ENCODE measurements around the gene SFXN3. TPM values are rescaled to one million over a fixed set of nuclear protein-coding genes. Genes with fewer than 3 reads are reported as not detected.

Gene SFXN3
- total and polyA plus RNA-seq, 11 donors, result 11.7 to 37.4 (median 17.8) TPM

GRCh38 chr10:101050208-101051069 is 19.4 kb downstream of the SFXN3 start:
- peak; percentile 38 to 83 (median 56) for DNase-seq
- no peak overlapping the region for H3K27ac ChIP-seq
- intact Hi-C loops (cut with DNase I), result loop anchor here in 5 of 10 donors (5.0 to 10.0 kb wide), 3 partner anchors 92 to 537 kb away; partner anchors contain the start of genes DPCD (in 1 of the 5) and POLL (in 1 of the 5)
- peak in 3 of 4 donors; percentile 50 to 75 (median 56) for ATAC-seq
- H3K4me1 ChIP-seq, result peaks cover 0 to 17% (median 7%) of the 10 kb centered on the region in 12 donors
- WGBS, 4 donors, result 12 to 25% (median 13%) methylated on average over 20 to 42 of the region's 42 CpGs
- H3K9me3 ChIP-seq, result no peaks in the 10 kb centered on the region
- no peaks in the 10 kb centered on the region for H3K36me3 ChIP-seq
- H3K27me3 ChIP-seq, result peaks cover 27 to 57% (median 47%) of the 10 kb centered on the region in 9 donors
- no peak for TF ChIP-seq POLR2A (IDR thresholded peaks at IDR 0.05)
- TF ChIP-seq CTCF (IDR thresholded peaks at IDR 0.05), result peak; percentile 58 to 85 (median 76)
- peak overlapping the region in 4 of 12 donors; percentile 7 to 25 (median 12) for H3K4me3 ChIP-seq

- H3K27me3 ChIP-seq, result peaks cover 27 to 50% (median 39%) of the 10 kb centered on the region in 9 donors
Measured at GRCh38 chr10:101052285-101052684, 21.3 kb downstream of the SFXN3 start.

GRCh38 chr10:101053516-101053915 is 22.5 kb downstream of the SFXN3 start:
- Histone ChIP-seq H3K4me3 (no peak overlapping the region), H3K27me3 (peaks cover 18 to 37% (median 28%) of the 10 kb centered on the region in 9 donors), H3K9me3 (no peaks in the 10 kb centered on the region), H3K36me3 (no peaks in the 10 kb centered on the region), H3K27ac (no peak overlapping the region), H3K4me1 (peaks cover 0 to 12% (median 7%) of the 10 kb centered on the region in 12 donors)
- TF ChIP-seq POLR2A (IDR thresholded peaks at IDR 0.05) (no peak), CTCF (IDR thresholded peaks at IDR 0.05) (no peak)
- intact Hi-C loops (cut with DNase I), result loop anchor here in 5 of 10 donors (5.0 to 10.0 kb wide), 3 partner anchors 89 to 534 kb away; partner anchors contain the start of genes DPCD (in 1 of the 5) and POLL (in 1 of the 5)
- ATAC-seq (no peak), DNase-seq (no peak)

More at GRCh38 chr10:101052285-101052684, 21.3 kb downstream of the SFXN3 start:
- Histone ChIP-seq H3K4me3 (no peak overlapping the region), H3K9me3 (no peaks in the 10 kb centered on the region), H3K36me3 (no peaks in the 10 kb centered on the region), H3K27ac (peak overlapping the region in 2 of 12 donors; percentile 26 to 29), H3K4me1 (peaks cover 0 to 15% (median 7%) of the 10 kb centered on the region in 12 donors)
- TF ChIP-seq POLR2A (IDR thresholded peaks at IDR 0.05) (no peak), CTCF (IDR thresholded peaks at IDR 0.05) (no peak)
- WGBS, 4 donors, result 84 to 98% (median 96%) methylated on average over 3 of the region's 3 CpGs
- peak in 2 of 5 donors; percentile 21 to 25 for DNase-seq
- intact Hi-C loops (cut with DNase I), result loop anchor here in 5 of 10 donors (5.0 to 10.0 kb wide), 3 partner anchors 90 to 535 kb away; partner anchors contain the start of genes DPCD (in 1 of the 5) and POLL (in 1 of the 5)
- peak; percentile 38 to 87 (median 74) for ATAC-seq

- no peak for DNase-seq
- no peak for TF ChIP-seq POLR2A (IDR thresholded peaks at IDR 0.05)
- TF ChIP-seq CTCF (IDR thresholded peaks at IDR 0.05), result no peak
- Histone ChIP-seq H3K4me3 (no peak overlapping the region), H3K36me3 (no peaks in the 10 kb centered on the region), H3K27ac (no peak overlapping the region), H3K9me3 (no peaks in the 10 kb centered on the region), H3K27me3 (peaks cover 10 to 29% (median 20%) of the 10 kb centered on the region in 9 donors), H3K4me1 (peaks cover 0 to 12% (median 7%) of the 10 kb centered on the region in 12 donors)
- 85 to 90% (median 90%) methylated on average over 1 of the region's 1 CpG for WGBS, 4 donors
- intact Hi-C loops (cut with DNase I), result loop anchor here in 5 of 10 donors (5.0 to 10.0 kb wide), 3 partner anchors 88 to 533 kb away; partner anchors contain the start of genes DPCD (in 1 of the 5) and POLL (in 1 of the 5)
- no peak for ATAC-seq
Measured at GRCh38 chr10:101054351-101054750, 23.3 kb downstream of the SFXN3 start.

All from heart left ventricle (tissue), 16 donors.